ENCODE results near the gene SERPINB6.
A peak's percentile ranks its signal among the peaks of the same experiment; 100 is the strongest.

The SERPINB6 gene

GRCh38 chr6:2940010-2940850 lies 31.1 kb downstream of the SERPINB6 start:
- peaks cover 53% of the 10 kb centered on the region for H3K4me1 ChIP-seq (ENCODE audit: control insufficient read depth, low read length)
- H3K36me3 ChIP-seq (ENCODE audit: control insufficient read depth, low read length) = no peaks in the 10 kb centered on the region
- H3K27ac ChIP-seq (ENCODE audit: low read depth, low read length) = 0 out of 2 replicates have a peak overlapping the region, but pooled peaks have one; percentile 24
- no peak for TF ChIP-seq EZH2phosphoT487 (IDR thresholded peaks at IDR 0.05; ENCODE audit: borderline replicate concordance, low read length)
- TF ChIP-seq CTCF (IDR thresholded peaks at IDR 0.05; ENCODE audit: low read depth, low read length, poor library complexity, severe bottlenecking) = no peak
- peak overlapping the region; percentile 38; the same call in 1 of the 2 replicates for H3K4me2 ChIP-seq (ENCODE audit: low read length)
- no peaks in the 10 kb centered on the region for H3K9me2 ChIP-seq (replicated peaks; ENCODE audit: control insufficient read depth, low read length)
- H3F3A ChIP-seq (ENCODE audit: control insufficient read depth, insufficient read depth) = peaks cover 24% of the 10 kb centered on the region
- 0 out of 2 replicates have a peak overlapping the region, but pooled peaks have one; percentile 8 for H3K4me3 ChIP-seq (ENCODE audit: low read length)
- peaks cover 7% of the 10 kb centered on the region; the same call in 1 of the 2 replicates for H3K9me3 ChIP-seq (ENCODE audit: control insufficient read depth, insufficient read depth, low read length)
- H3K79me2 ChIP-seq (ENCODE audit: control insufficient read depth, low read length) = no peaks in the 10 kb centered on the region
- no peaks in the 10 kb centered on the region for H3K27me3 ChIP-seq (ENCODE audit: control insufficient read depth, low read length)
- no peaks in the 10 kb centered on the region for H4K20me1 ChIP-seq (ENCODE audit: control insufficient read depth, insufficient read depth, low read depth, low read length)

- Histone ChIP-seq H3K36me3 (ENCODE audit: control insufficient read depth, low read length) (no peaks in the 10 kb centered on the region), H3F3A (ENCODE audit: control insufficient read depth, insufficient read depth) (peaks cover 26% of the 10 kb centered on the region), H3K4me1 (ENCODE audit: control insufficient read depth, low read length) (peaks cover 45% of the 10 kb centered on the region), H3K79me2 (ENCODE audit: control insufficient read depth, low read length) (no peaks in the 10 kb centered on the region), H3K4me2 (ENCODE audit: low read length) (no peak overlapping the region), H3K27me3 (ENCODE audit: control insufficient read depth, low read length) (no peaks in the 10 kb centered on the region), H3K9me3 (ENCODE audit: control insufficient read depth, insufficient read depth, low read length) (peaks cover 7% of the 10 kb centered on the region; the same call in 1 of the 2 replicates), H3K9me2 (replicated peaks; ENCODE audit: control insufficient read depth, low read length) (no peaks in the 10 kb centered on the region), H4K20me1 (ENCODE audit: control insufficient read depth, insufficient read depth, low read depth, low read length) (no peaks in the 10 kb centered on the region), H3K27ac (ENCODE audit: low read depth, low read length) (no peak overlapping the region), H3K4me3 (ENCODE audit: low read length) (no peak overlapping the region)
- TF ChIP-seq EZH2phosphoT487 (IDR thresholded peaks at IDR 0.05; ENCODE audit: borderline replicate concordance, low read length) (no peak), CTCF (IDR thresholded peaks at IDR 0.05; ENCODE audit: low read depth, low read length, poor library complexity, severe bottlenecking) (no peak)
These were observed 31.9 kb downstream of the SERPINB6 start for GRCh38 chr6:2939315-2940009.

DNA sequence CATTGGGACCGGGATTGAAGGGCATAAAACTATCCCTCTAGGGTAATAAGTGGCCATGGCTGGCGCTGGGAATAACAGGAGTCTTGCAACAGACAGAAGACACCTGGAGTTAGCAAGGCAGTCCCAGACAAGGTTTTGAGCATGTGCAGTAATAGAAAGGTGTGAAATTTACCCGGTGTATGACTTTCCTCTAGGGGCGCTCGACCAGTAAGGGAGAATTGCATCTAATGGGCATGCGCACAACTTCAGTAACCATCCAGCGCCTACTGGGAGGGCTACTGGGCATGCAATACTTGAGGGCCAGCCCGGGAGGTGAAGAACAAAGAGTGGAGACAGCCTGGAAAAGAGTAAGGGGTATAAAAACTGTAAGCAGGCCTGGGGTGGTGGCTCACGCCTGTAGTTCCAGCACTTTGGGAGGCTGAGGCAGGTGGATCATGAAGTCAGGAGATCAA lies 32.7 kb downstream of the SERPINB6 start:
- no peaks in the 10 kb centered on the region for H3K9me2 ChIP-seq (replicated peaks; ENCODE audit: control insufficient read depth, low read length)
- no peak for TF ChIP-seq EZH2phosphoT487 (IDR thresholded peaks at IDR 0.05; ENCODE audit: borderline replicate concordance, low read length)
- TF ChIP-seq CTCF (IDR thresholded peaks at IDR 0.05; ENCODE audit: low read depth, low read length, poor library complexity, severe bottlenecking) = no peak

More for the DNA sequence above, 32.7 kb downstream of the SERPINB6 start:
- Histone ChIP-seq H3K27me3 (ENCODE audit: control insufficient read depth, low read length) (no peaks in the 10 kb centered on the region), H3K4me3 (ENCODE audit: low read length) (no peak overlapping the region), H4K20me1 (ENCODE audit: control insufficient read depth, insufficient read depth, low read depth, low read length) (no peaks in the 10 kb centered on the region), H3K36me3 (ENCODE audit: control insufficient read depth, low read length) (no peaks in the 10 kb centered on the region), H3K27ac (ENCODE audit: low read depth, low read length) (no peak overlapping the region), H3F3A (ENCODE audit: control insufficient read depth, insufficient read depth) (peaks cover 25% of the 10 kb centered on the region), H3K79me2 (ENCODE audit: control insufficient read depth, low read length) (no peaks in the 10 kb centered on the region), H3K9me3 (ENCODE audit: control insufficient read depth, insufficient read depth, low read length) (peaks cover 7% of the 10 kb centered on the region; the same call in 1 of the 2 replicates), H3K4me2 (ENCODE audit: low read length) (no peak overlapping the region), H3K4me1 (ENCODE audit: control insufficient read depth, low read length) (peaks cover 37% of the 10 kb centered on the region)
